T-helper 17 cell (primary cell): ENCODE data around the gene BMPR1B. TPM values are rescaled to one million over a fixed set of nuclear protein-coding genes. Genes with fewer than 3 reads are reported as not detected.

Source experiments
- ATAC-seq: fragments of 150-1000 bp; cut with Tn5 transposase; 2 replicates; pipeline ENCODE4 v1.10.0; 2021; ENCODE audit warnings: mild to moderate bottlenecking, moderate library complexity
- DNase-seq, 3 donors: peaks; one replicate each; pipeline versions ENCODE4 v3.0.0 to v3.0.0-alpha.2; 2020 to 2021
- H3K9me3 ChIP-seq: one replicate; pipeline ENCODE4 v1.7.0; 2013; ENCODE audit warnings: low read length, mild to moderate bottlenecking; ENCODE audit not compliant: control insufficient read depth, poor library complexity, severe bottlenecking
- H3K27ac Mint-ChIP-seq: one replicate; pipeline ENCODE4 v1.8.0; 2022; ENCODE audit warnings: mild to moderate bottlenecking, moderate library complexity, mixed read lengths
- H3K27me3 Mint-ChIP-seq: one replicate; pipeline ENCODE4 v1.8.0; 2022; ENCODE audit warnings: mixed read lengths
- H3K36me3 Mint-ChIP-seq: one replicate; pipeline ENCODE4 v1.8.0; 2022; ENCODE audit warnings: low read depth, mixed read lengths
- H3K4me1 Mint-ChIP-seq: one replicate; pipeline ENCODE4 v1.8.0; 2022; ENCODE audit warnings: mild to moderate bottlenecking, mixed read lengths
- H3K4me3 Mint-ChIP-seq: one replicate; pipeline ENCODE4 v1.8.0; 2022; ENCODE audit warnings: mild to moderate bottlenecking, moderate library complexity, mixed read lengths
- total RNA-seq, 4 donors: library from RNA in 2 of 4; stranded (reverse) in 2 of 4; gene quantifications; one replicate each; pipeline ENCODE4 v1.2.3 and lab custom pipeline; 2022 to 2026

The BMPR1B gene
- total RNA-seq, 2 donors from 2014 or later, result not detected

DNA sequence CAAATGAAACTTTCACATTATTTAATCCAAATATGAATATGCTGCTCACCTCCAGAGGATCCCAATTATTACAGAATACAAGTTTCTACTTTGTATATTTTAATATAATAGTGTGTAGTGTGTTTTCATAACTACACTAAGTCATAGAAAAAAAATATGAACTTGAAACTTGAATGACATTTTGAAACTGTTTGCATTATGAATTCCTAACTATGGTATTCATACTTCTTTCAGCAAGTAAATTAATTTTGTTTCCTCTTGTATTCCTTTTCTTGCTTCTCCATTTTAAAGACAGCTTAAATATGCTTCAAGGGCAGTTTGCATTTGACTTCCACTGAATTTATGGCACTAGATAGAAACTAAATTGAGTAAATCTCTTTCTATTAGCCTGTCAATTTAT is 177.1 kb downstream of the BMPR1B start:
- no peak for DNase-seq
- Mint-ChIP-seq H3K36me3 (no peaks in the 10 kb centered on the region), H3K4me3 (no peak overlapping the region), H3K27ac (no peak overlapping the region), H3K4me1 (no peaks in the 10 kb centered on the region), H3K27me3 (peaks cover 19% of the 10 kb centered on the region)
- ATAC-seq, result no peak
- no peaks in the 10 kb centered on the region for H3K9me3 ChIP-seq

DNA sequence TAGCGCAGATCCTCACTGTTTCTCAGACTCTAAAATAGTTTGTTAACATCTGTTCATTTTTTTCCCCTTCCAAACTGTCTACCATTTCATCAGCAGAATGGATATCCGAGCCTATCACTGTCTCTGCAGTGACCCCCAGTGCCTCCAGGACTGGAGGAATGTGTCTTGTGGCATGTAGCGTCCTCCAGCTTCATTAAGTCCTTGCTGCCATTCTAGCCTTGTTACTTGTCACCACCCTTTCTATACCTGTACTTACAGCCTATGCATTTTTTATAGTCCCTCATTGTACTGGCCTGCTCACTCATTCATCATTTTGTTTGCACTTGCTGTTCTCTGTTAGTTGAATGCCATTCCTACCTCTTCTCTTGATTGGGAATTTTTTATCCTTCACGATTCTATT is 179.1 kb downstream of the BMPR1B start:
- H3K9me3 ChIP-seq, result no peaks in the 10 kb centered on the region
- Mint-ChIP-seq H3K4me3 (no peak overlapping the region), H3K36me3 (no peaks in the 10 kb centered on the region), H3K4me1 (no peaks in the 10 kb centered on the region), H3K27ac (no peak overlapping the region), H3K27me3 (peaks cover 19% of the 10 kb centered on the region)
- DNase-seq (no peak), ATAC-seq (no peak)

DNA sequence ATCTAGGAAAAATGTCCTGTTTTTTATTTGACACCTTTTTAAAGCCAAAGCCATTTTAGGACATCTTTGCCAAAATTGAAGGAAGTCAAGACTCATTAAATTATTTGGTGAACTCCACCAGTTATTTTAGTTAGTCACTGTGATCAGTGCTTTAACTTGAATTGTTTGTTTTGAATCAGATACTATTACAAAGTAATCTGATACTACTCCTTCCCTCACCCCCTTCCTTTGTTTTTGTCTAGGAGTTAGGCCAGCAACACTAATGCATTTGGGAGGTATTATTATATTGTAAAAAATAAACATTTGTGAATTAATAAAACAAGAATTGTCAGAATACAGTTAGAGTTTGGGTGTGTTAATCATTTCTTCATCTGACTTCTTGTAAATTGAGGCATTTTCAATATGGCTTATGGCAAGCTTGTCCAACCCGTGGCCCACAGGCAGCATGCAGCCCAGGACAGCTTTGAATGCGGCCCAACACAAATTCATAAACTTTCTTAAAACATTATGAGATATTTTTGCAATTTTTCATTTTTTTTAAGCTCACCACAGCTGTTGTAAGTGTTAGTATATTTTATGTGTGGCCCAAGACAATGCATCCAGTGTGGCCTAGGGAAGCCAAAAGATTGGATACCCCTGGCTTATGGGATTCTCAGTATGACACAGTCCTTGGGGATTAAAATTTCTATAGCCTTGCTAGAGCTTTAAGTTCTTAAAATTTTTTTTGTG is 182.2 kb downstream of the BMPR1B start:
- H3K9me3 ChIP-seq, result no peaks in the 10 kb centered on the region
- Mint-ChIP-seq H3K4me3 (no peak overlapping the region), H3K36me3 (no peaks in the 10 kb centered on the region), H3K27me3 (peaks cover 26% of the 10 kb centered on the region), H3K27ac (no peak overlapping the region), H3K4me1 (no peaks in the 10 kb centered on the region)
- ATAC-seq (no peak), DNase-seq (no peak)

DNA sequence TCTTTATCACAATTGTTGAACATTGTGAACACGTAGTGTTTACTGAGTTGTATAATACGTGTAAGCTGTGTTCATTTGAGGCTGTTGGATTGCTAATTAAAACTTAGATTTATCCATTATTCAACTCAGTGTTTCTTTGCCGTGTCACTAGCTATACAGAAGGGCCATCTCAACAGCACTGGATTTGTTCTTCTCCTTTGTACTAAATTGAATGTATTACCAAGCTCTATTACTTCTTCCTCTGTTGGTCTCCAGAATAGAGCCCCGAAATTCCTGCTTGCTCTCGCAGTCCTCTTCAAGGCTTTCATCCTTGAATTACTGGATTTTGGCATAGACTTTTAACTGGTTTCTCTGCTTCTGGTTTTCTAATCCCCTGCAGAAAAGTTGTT is 182.8 kb downstream of the BMPR1B start:
- ATAC-seq, result no peak
- Mint-ChIP-seq H3K4me1 (no peaks in the 10 kb centered on the region), H3K4me3 (no peak overlapping the region), H3K27me3 (peaks cover 22% of the 10 kb centered on the region), H3K27ac (no peak overlapping the region), H3K36me3 (no peaks in the 10 kb centered on the region)
- DNase-seq, result no peak
- no peaks in the 10 kb centered on the region for H3K9me3 ChIP-seq

DNA sequence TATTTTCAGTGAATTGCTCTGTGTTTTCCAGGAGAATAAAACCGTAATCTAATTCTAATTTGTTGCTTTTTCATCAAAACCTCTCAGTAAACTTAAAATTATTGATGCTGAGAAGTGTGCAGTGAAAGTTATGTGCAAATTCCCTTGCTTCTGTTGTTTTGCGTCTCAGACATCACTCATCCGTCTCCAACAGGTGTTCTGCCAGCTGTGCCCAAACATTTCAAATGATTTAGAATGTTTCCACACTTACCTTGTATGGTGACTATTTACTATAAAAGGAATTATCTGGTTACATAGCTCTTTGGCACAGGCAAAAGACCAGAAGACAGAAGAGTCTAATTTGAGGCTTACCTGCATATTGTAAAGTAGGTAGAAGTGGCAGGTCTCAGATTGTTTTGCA is 184.0 kb downstream of the BMPR1B start:
- Mint-ChIP-seq H3K27me3 (peaks cover 14% of the 10 kb centered on the region), H3K36me3 (no peaks in the 10 kb centered on the region), H3K27ac (no peak overlapping the region), H3K4me3 (no peak overlapping the region), H3K4me1 (no peaks in the 10 kb centered on the region)
- ATAC-seq (no peak), DNase-seq (no peak)
- no peaks in the 10 kb centered on the region for H3K9me3 ChIP-seq

DNA sequence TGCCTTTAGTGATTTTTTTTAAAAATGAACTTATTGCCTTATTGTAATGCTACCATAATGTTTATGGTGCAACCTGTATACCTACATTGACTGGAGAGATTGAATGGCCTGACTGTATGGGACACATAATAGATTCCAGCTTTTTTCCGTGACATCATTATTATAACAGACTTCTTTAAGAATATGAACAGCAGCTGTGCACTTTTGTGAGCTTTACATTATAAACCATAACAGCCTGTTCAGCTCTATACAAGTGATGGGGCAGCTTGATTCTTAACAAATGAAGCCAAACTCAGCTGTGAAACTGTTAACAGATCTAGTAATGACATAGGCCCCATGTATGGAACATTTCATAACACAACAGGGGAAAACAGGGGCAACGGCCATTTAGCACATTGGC is 187.0 kb downstream of the BMPR1B start:
- ATAC-seq (no peak), DNase-seq (no peak)
- no peak overlapping the region for H3K27ac Mint-ChIP-seq
- H3K4me3 Mint-ChIP-seq, result no peak overlapping the region
- H3K27me3 Mint-ChIP-seq, result peaks cover 7% of the 10 kb centered on the region
- no peaks in the 10 kb centered on the region for H3K9me3 ChIP-seq
- H3K36me3 Mint-ChIP-seq, result no peaks in the 10 kb centered on the region
- no peaks in the 10 kb centered on the region for H3K4me1 Mint-ChIP-seq

DNA sequence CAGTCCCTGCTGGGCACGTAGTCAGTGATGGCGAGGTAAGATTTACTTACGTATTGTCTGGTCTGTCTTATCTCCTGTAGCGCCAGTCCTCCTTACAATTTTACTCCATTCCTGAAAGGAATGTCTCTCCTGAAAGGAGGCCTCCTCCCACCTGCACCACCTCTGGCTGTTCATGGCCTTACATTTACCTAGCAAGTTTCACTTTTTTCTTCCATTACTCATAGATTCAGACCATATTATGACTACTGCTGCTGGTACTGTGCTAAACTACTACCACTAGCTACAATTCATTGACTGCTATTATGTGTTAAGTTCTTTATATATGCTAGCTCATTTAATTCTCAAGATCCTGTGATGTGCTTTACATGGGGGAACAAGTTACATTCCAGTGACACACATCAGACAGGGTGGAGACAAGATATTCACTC is 189.9 kb downstream of the BMPR1B start:
- DNase-seq, result no peak
- no peaks in the 10 kb centered on the region for H3K9me3 ChIP-seq
- no peak overlapping the region for H3K27ac Mint-ChIP-seq
- H3K36me3 Mint-ChIP-seq, result no peaks in the 10 kb centered on the region
- peaks cover 7% of the 10 kb centered on the region for H3K27me3 Mint-ChIP-seq
- H3K4me1 Mint-ChIP-seq, result no peaks in the 10 kb centered on the region
- H3K4me3 Mint-ChIP-seq, result no peak overlapping the region
- ATAC-seq, result no peak

DNA sequence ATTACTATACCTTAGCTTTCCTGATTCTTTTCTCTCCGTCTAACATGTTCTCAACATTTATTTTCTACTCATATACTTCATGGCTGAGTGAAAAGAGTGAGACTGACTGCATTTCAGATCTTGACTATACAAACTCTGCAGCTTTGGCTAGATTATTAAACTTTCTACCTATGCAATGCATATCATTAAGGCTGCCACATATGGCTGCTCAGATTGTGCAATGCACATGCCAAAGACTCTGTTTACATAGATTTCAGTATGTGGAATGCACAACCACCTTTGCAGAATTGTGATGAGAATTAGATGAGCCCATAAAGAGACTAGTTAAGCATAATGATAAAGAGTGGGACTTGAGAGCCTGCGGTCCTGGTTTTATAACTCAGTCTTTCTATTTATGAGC is 196.5 kb downstream of the BMPR1B start:
- ATAC-seq, result no peak
- no peak for DNase-seq
- no peak overlapping the region for H3K27ac Mint-ChIP-seq
- H3K36me3 Mint-ChIP-seq, result no peaks in the 10 kb centered on the region
- H3K27me3 Mint-ChIP-seq, result no peaks in the 10 kb centered on the region
- H3K9me3 ChIP-seq, result no peaks in the 10 kb centered on the region
- H3K4me3 Mint-ChIP-seq, result no peak overlapping the region
- no peaks in the 10 kb centered on the region for H3K4me1 Mint-ChIP-seq

DNA sequence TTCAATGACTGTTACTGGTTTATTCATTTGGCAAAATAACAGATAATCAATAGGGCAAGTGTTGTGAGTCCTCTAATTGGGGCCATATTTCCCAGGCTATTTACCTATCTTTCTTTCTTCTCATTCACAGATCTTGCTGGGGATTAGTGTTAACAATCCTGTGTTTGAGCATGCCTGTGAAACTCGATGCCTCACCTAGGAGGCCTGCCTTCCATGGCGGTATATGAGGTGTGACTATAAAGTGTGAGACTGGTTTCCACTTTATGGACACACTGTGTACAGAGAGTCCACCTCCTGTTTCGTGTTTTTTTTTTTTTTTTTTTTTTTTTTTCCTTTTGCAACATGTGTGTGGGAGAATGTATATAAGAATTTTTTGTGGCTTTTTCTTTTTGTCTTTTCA is 199.3 kb downstream of the BMPR1B start:
- no peaks in the 10 kb centered on the region for H3K9me3 ChIP-seq
- H3K27me3 Mint-ChIP-seq, result no peaks in the 10 kb centered on the region
- H3K4me3 Mint-ChIP-seq, result no peak overlapping the region

DNA sequence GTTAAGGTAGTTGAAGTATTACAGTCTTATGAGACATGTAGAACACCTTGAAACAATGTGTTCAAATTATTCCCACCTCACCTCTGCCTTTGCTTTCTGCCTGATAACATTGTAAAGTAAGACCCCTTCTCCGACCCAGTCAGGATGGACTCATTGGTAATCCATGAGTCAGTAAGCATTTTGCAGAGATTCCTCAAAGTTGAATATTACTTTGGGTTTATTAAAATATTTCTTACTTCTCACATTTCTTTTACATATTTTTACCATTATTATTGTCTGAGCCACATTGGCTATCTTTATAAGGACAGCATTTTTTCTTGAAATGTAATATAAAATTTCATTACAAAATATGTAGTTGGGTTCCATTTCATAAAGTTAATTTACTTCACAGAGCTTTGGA is 201.6 kb downstream of the BMPR1B start:
- H3K36me3 Mint-ChIP-seq, result no peaks in the 10 kb centered on the region
- H3K4me1 Mint-ChIP-seq, result no peaks in the 10 kb centered on the region
- no peak overlapping the region for H3K4me3 Mint-ChIP-seq
- no peak overlapping the region for H3K27ac Mint-ChIP-seq
- ATAC-seq (no peak), DNase-seq (no peak)
- H3K9me3 ChIP-seq, result no peaks in the 10 kb centered on the region
- no peaks in the 10 kb centered on the region for H3K27me3 Mint-ChIP-seq

More for the DNA sequence above, 199.3 kb downstream of the BMPR1B start:
- Mint-ChIP-seq H3K36me3 (no peaks in the 10 kb centered on the region), H3K27ac (no peak overlapping the region), H3K4me1 (no peaks in the 10 kb centered on the region)
- DNase-seq (no peak), ATAC-seq (no peak)

DNA sequence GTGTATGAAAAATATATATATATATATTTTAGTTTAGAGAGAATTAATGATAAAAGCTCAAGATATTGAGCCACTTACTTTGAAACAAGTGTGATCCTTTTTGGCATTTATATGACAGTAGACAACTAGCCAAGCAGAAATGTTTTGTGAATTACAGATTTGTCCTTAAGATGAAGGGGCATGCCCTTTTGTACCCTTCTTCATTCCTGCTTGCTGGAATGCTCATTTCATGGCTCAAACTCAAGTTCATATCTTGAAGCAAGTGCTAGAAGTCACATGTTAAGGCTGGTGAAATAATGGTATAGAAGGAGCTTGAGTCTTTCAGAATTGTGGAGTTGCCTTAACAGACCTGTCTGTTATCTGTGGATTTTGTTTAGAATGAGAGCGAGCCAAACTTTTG is 203.0 kb downstream of the BMPR1B start:
- H3K27ac Mint-ChIP-seq, result no peak overlapping the region
- H3K9me3 ChIP-seq, result no peaks in the 10 kb centered on the region
- no peak overlapping the region for H3K4me3 Mint-ChIP-seq
- ATAC-seq, result no peak
- DNase-seq, result no peak
- no peaks in the 10 kb centered on the region for H3K36me3 Mint-ChIP-seq
- H3K4me1 Mint-ChIP-seq, result no peaks in the 10 kb centered on the region
- H3K27me3 Mint-ChIP-seq, result no peaks in the 10 kb centered on the region

DNA sequence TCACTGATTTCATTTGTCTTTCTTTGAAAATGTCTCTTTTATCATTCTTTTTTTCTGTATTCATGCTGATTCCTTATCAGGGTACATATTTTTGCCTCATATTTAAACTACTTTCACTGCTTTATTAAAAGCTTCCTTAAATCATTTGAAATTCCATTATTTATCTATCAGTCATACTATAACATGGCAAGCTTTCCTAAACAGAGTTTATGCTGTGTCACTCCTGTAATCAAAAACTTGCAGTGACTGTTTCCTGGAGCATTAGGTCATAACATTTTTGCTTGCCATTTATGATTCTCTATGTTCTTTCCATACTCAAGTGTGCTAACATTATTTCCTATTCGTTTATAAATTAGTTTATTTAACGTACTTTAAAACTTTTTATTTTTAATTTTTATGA is 203.7 kb downstream of the BMPR1B start:
- no peak overlapping the region for H3K27ac Mint-ChIP-seq
- H3K4me3 Mint-ChIP-seq, result no peak overlapping the region
- no peaks in the 10 kb centered on the region for H3K36me3 Mint-ChIP-seq
- no peak for DNase-seq
- H3K9me3 ChIP-seq, result no peaks in the 10 kb centered on the region
- H3K4me1 Mint-ChIP-seq, result no peaks in the 10 kb centered on the region
- ATAC-seq, result no peak
- H3K27me3 Mint-ChIP-seq, result peaks cover under 1% of the 10 kb centered on the region

DNA sequence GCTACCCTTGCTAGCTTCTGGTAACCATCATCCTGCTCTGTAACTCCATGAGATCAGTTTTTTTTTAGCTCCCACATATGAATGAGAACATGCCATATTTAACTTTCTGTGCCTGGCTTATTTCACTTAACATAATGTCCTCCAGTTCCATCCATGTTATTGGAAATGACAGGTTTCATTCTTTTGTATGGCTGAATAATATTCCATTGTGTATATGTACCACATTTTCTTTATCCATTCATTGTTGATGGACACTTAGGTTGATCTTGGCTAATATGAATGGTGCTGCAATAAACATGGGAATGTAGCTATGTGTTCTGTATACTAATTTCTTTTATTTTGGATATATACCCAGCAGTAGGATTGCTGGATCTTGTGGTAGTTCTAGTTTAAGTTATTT is 204.7 kb downstream of the BMPR1B start:
- DNase-seq (no peak), ATAC-seq (no peak)
- Mint-ChIP-seq H3K27me3 (peaks cover 5% of the 10 kb centered on the region), H3K36me3 (no peaks in the 10 kb centered on the region), H3K4me1 (no peaks in the 10 kb centered on the region), H3K27ac (no peak overlapping the region), H3K4me3 (no peak overlapping the region)
- H3K9me3 ChIP-seq, result no peaks in the 10 kb centered on the region

DNA sequence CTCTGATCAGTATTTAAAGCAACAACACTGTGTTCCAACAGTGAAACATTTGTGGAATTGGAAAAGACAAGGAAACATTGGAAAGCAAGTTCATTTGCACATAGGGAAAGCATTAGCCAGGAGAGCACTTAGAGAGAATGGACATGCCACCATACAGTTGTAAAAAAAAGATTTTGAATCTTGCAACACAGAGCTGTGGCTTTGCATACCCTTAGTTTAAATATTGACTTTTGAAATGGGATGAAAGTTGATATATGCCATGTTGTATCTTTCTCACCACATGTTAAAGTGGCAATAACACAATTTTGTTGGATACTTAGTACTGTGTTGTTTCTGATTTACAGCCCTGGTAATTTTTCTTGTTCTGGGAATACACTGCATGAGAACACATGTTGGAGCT is 208.1 kb downstream of the BMPR1B start:
- Mint-ChIP-seq H3K4me1 (no peaks in the 10 kb centered on the region), H3K27ac (no peak overlapping the region), H3K27me3 (peaks cover 12% of the 10 kb centered on the region), H3K36me3 (no peaks in the 10 kb centered on the region), H3K4me3 (no peak overlapping the region)
- no peak for DNase-seq
- H3K9me3 ChIP-seq, result no peaks in the 10 kb centered on the region
- ATAC-seq, result no peak
